Measurements from ENCODE around the gene RHOH. TPM values are rescaled to one million over a fixed set of nuclear protein-coding genes. Genes with fewer than 3 reads are reported as not detected.
"Not testable (repeated sequence)": the region's sequence is repeated elsewhere in the genome, so short reads cannot be mapped to it uniquely, and the experiment has no call there.

The RHOH gene
- 124 and 127 TPM in 2 replicates for total RNA-seq

GRCh38 chr4:40196724-40197281 lies at the start of gene RHOH:
TSS of gene RHOH (plus strand) at chr4:40197031. CDS start at chr4:40243387, 46,356 bp downstream.
- intact Hi-C loops (cut with micrococcal nuclease): loop anchor here (5.0 kb wide), 1 partner anchor 500 kb away; the partner anchor contains the start of gene UBE2K

- intact Hi-C loops (cut with micrococcal nuclease): not testable (repeated sequence)
Observed at GRCh38 chr4:40147490-40147889, 49.3 kb upstream of the RHOH start.

- intact Hi-C loops (cut with micrococcal nuclease): loop anchor here (1.0 to 5.0 kb wide), 6 partner anchors 44 to 402 kb away; no protein-coding TSS in a partner anchor
Observed at GRCh38 chr4:40149960-40150385, 46.9 kb upstream of the RHOH start.

- intact Hi-C loops (cut with micrococcal nuclease): loop anchor here (1.0 to 5.0 kb wide), 6 partner anchors 43 to 401 kb away; no protein-coding TSS in a partner anchor
Observed at GRCh38 chr4:40150932-40151331, 45.9 kb upstream of the RHOH start.

GRCh38 chr4:40152637-40153036 lies 44.2 kb upstream of the RHOH start:
- intact Hi-C loops (cut with micrococcal nuclease): loop anchor here (5.0 kb wide), 1 partner anchor 400 kb away; no protein-coding TSS in a partner anchor

- intact Hi-C loops (cut with micrococcal nuclease): no loop called here
Observed at GRCh38 chr4:40157436-40157835, 39.4 kb upstream of the RHOH start.

GRCh38 chr4:40160258-40160657 lies 36.6 kb upstream of the RHOH start:
- intact Hi-C loops (cut with micrococcal nuclease): no loop called here

GRCh38 chr4:40164459-40164858 lies 32.4 kb upstream of the RHOH start:
- intact Hi-C loops (cut with micrococcal nuclease): no loop called here

- intact Hi-C loops (cut with micrococcal nuclease): no loop called here
Observed at GRCh38 chr4:40165916-40166315, 30.9 kb upstream of the RHOH start.

GRCh38 chr4:40168070-40168469 lies 28.8 kb upstream of the RHOH start:
- intact Hi-C loops (cut with micrococcal nuclease): no loop called here

- intact Hi-C loops (cut with micrococcal nuclease): no loop called here
Observed at GRCh38 chr4:40170588-40170987, 26.2 kb upstream of the RHOH start.

- intact Hi-C loops (cut with micrococcal nuclease): no loop called here
Observed at GRCh38 chr4:40173470-40173875, 23.4 kb upstream of the RHOH start.

- intact Hi-C loops (cut with micrococcal nuclease): no loop called here
Observed at GRCh38 chr4:40176602-40177001, 20.2 kb upstream of the RHOH start.

- intact Hi-C loops (cut with micrococcal nuclease): no loop called here
Observed at GRCh38 chr4:40177591-40177990, 19.2 kb upstream of the RHOH start.

- intact Hi-C loops (cut with micrococcal nuclease): no loop called here
Observed at GRCh38 chr4:40178672-40179071, 18.2 kb upstream of the RHOH start.

- intact Hi-C loops (cut with micrococcal nuclease): no loop called here
Observed at GRCh38 chr4:40179360-40179759, 17.5 kb upstream of the RHOH start.

- intact Hi-C loops (cut with micrococcal nuclease): no loop called here
Observed at GRCh38 chr4:40180356-40180755, 16.5 kb upstream of the RHOH start.

- intact Hi-C loops (cut with micrococcal nuclease): no loop called here
Observed at GRCh38 chr4:40182001-40182400, 14.8 kb upstream of the RHOH start.

- intact Hi-C loops (cut with micrococcal nuclease): no loop called here
Observed at GRCh38 chr4:40182954-40183353, 13.9 kb upstream of the RHOH start.

- intact Hi-C loops (cut with micrococcal nuclease): no loop called here
Observed at GRCh38 chr4:40183615-40184411, 13.0 kb upstream of the RHOH start.

- intact Hi-C loops (cut with micrococcal nuclease): no loop called here
Observed at GRCh38 chr4:40185830-40186664, 10.8 kb upstream of the RHOH start.

GRCh38 chr4:40186665-40187014 lies 10.2 kb upstream of the RHOH start:
- intact Hi-C loops (cut with micrococcal nuclease): no loop called here

Measured in T-helper 2 cell treated with Interferon-gamma antibody and Interleukin-4, amounts not matched to agents 100 ng/mL and 5 ng/mL, for 36 hours (primary cell).